HG03378 (cell line): Measurements from ENCODE around the gene OSTF1.
A peak's percentile ranks its signal among the peaks of the same experiment; 100 is the strongest.

Experiments used
- ATAC-seq: cut with Tn5 transposase; IDR thresholded peaks from one replicate; pipeline ENCODE4 v1.9.1; 2021; ENCODE audit warnings: mild to moderate bottlenecking, moderate library complexity; ENCODE audit not compliant: unreplicated experiment

OSTF1 gene

DNA sequence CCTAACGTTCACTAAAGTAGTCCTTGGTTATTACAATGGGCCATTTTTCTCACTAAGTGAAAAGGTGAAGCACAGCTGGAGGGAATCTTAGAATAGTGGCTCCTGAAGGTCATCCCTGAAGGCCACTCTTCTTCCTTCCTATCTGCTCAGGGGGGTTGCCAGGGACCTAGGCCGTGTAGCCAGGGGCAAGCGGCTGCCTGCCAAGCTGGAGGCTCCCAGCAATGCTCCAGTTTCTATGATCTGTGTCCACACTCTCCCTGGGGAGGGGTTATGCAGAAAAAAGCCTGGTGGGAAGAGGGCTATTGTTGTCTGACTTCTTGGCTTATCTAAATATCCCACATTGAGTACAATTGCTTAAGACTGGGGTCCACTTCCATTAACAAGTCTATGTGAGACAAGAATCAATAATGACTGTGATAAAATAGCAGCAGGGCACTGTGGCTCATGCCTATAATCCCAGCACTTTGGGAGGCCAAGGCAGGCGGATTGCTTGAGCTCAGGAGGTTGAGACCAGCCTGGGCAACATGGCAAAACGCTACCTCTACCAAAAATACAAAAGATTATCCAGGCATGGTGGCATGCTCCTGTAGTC lies 4.1 kb upstream of the OSTF1 start:
- ATAC-seq = no peak

GRCh38 chr9:75085640-75086039 lies 2.7 kb upstream of the OSTF1 start:
- no peak for ATAC-seq

DNA sequence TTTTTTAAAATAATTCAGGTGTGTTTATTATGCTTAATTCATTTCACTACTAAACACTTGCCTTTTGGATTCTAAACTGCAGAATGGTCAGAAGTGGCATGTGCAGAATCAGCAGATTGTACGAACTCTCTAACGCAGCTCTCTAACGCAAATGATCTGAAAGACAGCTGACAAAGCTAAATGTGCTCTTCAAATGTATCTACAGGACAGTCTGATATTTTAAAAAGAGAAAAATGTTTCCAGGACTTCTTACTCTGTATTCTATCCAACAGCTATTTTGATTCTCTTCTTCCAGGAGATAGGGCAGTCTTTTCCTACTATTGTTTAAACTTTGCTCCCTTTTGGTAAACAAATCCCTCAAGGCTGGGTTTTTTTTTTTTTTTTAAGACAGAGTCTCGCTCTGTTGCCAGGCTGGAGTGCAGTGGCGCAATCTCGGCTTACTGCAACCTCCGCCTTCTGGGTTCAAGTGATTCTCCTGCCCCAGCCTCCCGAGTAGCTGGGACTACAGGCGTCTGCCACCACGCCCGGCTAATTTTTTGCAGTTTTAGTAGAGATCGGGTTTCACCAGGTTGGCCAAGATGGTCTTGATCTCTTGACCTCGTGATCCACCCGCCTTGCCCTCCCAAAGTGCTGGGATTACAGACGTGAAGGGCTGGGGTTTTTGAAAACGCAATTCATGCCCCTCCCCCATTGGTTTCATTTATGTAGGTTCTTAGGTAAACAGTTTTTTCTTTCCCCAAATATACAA lies 1.6 kb upstream of the OSTF1 start:
- no peak for ATAC-seq

DNA sequence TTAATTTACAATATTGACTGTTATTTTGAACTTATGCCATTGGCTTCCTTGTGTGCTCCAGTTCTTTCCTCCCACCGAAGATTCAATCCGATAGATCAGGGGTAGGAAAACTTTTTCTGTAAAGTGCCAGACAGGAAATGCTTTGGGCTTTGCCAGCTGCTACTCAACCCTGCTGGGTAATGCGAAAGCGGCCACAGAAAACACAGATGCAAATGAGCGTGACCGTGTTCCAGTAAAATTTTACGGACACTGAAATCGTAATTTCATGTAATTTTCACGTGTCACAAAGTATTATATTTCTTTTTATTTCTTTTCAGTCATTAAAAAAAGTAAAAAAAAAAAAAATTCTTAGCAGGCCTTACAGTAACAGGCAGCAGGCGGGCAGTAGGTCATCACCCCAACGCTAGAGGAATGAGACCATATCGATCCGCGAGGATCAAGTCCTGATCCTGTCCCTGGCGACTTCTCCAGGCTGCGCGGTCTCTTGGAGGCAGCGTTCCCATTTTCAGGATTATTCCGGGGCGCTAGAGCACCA lies 958 bp upstream of the OSTF1 start:
- peak; percentile 40 for ATAC-seq

- ATAC-seq = peak; percentile 51
Observed at GRCh38 chr9:75088646-75089372, 495 bp downstream of the OSTF1 start.

DNA sequence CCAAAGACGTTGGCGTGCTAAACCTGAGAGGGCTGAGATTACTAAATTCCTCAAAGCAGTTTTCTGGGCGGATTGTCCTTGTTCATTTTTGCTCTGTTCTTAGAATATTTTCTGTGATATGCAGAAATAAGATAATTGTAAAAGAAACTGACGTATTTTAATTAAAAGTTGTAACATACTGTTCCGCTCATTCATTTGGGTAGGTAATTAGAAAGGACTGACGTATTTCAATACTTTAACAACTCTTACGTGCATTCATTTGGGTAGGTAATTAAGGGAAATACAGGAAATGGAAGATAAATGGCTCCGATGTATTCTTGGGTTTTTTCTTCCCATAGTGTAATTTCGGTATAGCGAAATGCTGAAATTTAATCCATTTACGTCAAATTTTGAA lies 1.1 kb downstream of the OSTF1 start:
- no peak for ATAC-seq

DNA sequence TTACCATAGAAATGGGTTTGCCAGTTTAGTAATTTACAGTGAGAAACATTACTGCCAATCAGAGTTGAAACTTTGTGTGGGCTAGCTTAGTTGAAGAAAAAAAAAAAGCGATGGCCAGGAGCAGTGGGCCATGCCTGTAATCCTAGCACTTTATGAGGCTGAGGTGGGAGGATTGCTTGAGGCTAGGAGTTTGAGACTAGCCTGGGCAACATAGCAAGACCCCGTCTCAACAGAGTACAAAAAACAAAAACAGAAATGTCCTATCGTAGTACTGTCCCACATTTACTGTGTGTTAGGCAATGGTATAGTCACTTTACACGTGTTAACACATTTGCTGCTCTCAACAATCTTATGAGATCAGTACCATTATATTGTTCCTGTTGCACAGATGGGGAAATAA lies 2.3 kb downstream of the OSTF1 start:
- no peak for ATAC-seq

DNA sequence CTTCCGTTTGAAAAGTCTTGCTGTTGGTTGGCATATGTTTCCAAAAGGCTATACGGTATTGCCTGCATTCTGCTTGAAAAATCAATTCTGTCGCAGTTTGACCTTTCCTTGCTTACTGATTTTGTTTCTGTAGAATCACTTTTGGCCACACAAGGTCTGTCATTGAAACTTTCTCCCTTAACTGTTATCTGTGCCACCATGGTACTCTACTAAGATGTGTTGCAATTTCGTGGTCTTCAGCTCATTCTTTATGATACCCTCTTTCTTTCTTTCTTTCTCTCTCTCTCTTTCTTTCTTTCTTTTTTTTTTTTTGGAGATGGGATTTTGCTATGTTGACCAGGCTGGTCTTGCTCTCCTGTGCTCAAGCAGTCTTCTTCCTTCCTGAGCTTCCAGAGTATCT lies 4.5 kb downstream of the OSTF1 start:
- ATAC-seq = no peak

DNA sequence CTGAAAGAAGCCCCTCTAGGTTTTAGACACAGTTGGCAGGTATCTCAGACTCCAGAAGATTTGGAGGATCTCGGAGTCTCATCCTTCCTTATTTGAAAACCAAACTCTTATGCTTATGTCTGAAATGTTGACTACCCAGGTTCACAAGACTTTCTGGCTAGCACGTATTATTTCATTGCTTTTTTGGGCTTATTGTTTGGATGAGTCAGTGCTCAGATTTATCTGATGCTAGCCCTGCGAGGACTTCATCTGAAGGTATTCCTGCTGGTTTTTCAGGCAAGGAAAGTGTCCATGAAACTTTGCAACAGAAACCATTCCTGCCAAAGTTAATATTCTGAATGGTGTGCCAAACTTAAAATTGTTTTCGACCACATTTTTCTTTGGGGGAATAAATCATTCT lies 8.5 kb downstream of the OSTF1 start:
- no peak for ATAC-seq

DNA sequence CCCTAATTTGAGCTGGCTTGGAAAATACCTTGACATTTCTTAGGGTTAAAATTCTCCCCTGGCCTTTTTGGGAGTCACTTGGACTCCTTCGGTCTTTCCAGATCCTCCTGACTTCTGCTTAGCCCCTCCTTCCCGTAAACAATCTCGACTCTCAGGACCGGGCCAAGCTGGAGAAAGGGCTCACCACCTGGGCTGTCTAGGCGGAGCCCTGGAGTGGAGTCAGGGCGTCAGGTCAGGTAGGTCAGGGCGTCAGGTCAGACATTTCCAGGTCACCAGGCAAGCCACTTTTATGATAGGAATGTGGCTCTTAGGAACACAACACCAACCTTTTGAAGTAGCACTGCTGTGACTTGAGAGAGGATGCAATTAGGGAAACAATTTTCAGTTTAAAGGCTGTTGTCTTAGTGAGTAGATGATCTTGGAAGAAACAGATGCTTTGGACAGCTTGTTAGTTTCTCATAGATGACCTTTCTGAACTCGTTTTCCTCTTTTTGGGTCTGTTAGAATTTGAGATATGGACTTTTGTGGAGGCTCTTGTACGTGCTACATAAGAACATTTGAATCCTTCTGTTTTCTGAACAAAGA lies 12.8 kb downstream of the OSTF1 start:
- no peak for ATAC-seq

DNA sequence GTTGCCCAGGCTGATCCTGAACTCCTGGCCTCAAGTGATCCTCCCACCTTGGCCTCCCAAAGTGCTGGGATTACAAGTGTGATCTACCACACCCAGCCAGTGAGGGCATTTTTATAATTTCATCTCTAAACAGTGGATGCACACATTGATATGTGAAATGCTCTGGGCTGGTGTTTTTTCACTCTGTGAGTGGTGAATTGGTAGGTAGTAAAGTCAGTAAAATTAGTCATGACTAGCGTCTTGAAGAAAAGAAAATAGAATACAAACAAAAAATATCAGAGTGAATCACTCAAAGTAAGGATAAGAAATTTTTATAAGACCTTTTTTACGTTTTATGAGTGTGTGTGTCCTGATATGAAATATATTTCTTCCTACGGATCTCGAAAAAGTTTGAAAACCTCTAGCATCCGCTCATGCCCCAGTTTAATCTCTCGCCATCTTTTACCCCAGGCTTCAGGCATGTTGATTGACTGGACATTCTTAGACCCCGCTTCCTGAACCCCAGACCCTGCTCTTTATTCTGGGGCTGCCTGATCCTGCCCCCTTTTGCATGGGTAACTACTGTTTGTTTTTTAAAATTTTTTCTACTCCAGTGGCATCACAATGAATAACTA lies 14.0 kb downstream of the OSTF1 start:
- ATAC-seq = no peak

GRCh38 chr9:75104607-75105006 lies 16.3 kb downstream of the OSTF1 start:
- no peak for ATAC-seq

DNA sequence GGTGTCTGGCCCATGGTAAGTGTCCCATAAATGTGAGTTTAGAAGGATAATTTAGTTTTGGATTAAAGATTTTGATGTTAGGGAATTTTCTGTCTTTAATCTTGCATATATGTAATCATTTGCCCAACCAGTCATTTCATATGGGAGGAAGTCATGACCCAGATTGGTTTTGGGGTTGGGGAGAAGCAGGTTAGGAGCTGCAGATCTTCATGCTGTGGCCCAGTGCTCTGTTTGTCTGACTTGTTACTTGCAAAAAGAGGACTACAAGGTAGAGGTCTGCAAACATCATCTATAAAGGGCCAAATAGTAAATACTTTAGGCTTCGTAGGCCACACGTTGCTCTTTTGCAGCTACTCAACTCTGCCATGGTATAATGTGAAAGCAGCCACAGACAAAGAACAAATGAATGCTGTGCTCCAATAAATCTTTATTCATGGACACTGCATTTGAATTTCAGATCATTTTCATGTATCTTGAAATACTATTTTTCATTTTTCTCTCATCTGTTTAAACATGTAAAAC lies 16.8 kb downstream of the OSTF1 start:
- ATAC-seq = no peak

DNA sequence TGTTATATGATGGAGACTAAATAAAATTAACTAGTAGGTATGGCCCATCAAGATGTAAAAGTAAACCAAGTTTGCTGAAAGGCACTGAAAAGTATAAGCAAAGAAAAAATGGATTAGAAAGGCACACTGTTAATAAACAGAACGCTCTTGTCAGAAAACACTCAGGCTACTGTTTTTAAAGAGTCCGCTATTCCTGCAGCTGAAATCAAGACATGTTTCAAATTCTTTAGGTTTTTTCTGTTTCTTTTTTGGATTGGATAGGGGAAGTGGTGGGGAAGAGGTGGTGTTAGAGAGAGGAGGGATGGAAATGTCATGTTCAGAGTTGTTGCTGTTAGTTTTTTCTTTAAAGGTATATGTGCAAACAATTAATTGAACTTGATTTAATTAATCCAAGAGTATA lies 17.5 kb downstream of the OSTF1 start:
- ATAC-seq = no peak

- no peak for ATAC-seq
Observed at GRCh38 chr9:75106857-75107256, 18.5 kb downstream of the OSTF1 start.

- ATAC-seq = no peak
Observed at GRCh38 chr9:75108571-75108970, 20.3 kb downstream of the OSTF1 start.

DNA sequence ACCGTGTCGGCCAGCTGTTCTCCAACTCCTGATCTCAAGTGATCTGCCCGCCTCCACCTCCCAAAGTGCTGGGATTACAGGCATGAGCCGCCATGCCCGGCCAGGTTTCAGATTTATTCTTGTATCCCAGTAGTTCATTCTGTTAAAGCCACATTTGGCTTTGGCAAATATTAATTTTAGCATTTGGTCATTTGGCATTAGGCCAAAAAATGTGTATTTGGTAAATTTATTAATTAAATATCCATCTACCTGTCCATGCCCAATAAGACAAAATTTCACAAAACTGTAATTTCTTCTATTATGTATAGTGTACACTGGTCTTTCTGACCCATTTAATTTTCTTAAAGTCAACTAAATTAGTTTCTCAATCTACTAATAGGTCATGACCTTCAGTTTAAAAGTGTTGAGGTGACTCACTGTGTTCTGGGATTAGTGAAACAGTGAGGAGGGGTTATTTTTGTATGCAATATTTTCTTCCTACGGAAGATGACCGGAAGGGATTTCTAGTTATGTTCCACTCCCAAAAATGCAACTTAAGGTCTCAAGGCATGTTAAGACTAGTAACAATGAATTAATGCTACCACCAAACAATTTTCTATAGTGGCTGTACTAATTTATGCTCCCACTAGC lies 21.0 kb downstream of the OSTF1 start:
- no peak for ATAC-seq

DNA sequence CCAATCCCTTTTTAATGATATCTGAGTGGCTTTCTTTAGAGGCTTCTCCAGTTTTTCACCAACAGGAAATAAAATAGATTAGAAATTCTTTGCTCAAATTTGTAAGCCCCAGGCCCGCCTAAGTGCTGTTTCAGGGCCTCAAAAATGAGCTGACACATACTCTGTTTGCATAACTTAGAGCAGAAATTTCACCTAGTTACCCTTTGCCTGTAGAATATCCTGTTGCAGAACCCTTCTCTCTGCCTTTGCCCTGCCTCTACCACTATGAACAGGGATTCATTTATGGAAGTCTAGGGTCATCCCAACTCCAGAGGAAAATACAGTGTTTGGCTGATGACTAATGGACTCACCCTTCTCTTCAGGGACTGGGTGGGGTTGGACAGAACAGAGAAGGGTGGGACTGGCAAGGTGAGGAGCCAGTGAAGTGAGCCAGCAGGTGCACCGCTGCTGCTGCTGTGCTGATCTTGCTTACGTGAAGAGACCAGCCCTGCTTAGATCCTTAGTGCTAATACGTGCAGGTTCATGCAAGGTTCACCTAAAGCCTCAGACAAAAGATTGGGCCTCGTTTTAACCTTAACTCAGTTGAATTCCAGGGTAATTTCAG lies 22.8 kb downstream of the OSTF1 start:
- ATAC-seq = no peak

GRCh38 chr9:75112789-75113188 lies 24.5 kb downstream of the OSTF1 start:
- no peak for ATAC-seq

DNA sequence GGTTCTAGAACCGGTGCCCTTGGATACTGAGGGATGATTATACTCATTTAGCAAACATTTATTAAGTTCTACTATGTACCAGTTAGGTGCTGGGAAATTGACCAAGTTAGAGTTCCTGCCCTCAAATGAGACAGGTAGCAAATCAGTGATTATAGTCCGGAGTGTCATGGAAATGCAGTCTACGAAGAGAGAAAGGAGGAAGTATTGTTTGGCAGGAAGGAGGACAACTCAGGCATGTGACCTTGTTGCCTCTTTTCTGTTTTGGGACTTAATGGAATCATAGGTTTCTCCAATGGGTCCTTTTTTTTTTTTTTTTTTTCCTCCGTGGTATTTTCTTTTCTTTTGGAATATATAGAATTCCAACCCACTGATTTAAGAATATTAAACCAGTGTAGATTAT lies 28.0 kb downstream of the OSTF1 start:
- ATAC-seq = no peak
